C4-2B (cell line): Measurements from ENCODE around the gene KRTAP10-6.

ENCODE experiments used
- ZFX ChIP-seq: fragments of 450-650 bp; IDR thresholded peaks from 2 replicates; pipeline ENCODE4 v1.6.1; 2017
- TF ChIP-seq, protein P1 (sequence below): fragments of 450-650 bp; conservative IDR thresholded peaks from 2 replicates; pipeline ENCODE4 v1.5.1; 2017; ENCODE audit warnings: mild to moderate bottlenecking

DNA sequence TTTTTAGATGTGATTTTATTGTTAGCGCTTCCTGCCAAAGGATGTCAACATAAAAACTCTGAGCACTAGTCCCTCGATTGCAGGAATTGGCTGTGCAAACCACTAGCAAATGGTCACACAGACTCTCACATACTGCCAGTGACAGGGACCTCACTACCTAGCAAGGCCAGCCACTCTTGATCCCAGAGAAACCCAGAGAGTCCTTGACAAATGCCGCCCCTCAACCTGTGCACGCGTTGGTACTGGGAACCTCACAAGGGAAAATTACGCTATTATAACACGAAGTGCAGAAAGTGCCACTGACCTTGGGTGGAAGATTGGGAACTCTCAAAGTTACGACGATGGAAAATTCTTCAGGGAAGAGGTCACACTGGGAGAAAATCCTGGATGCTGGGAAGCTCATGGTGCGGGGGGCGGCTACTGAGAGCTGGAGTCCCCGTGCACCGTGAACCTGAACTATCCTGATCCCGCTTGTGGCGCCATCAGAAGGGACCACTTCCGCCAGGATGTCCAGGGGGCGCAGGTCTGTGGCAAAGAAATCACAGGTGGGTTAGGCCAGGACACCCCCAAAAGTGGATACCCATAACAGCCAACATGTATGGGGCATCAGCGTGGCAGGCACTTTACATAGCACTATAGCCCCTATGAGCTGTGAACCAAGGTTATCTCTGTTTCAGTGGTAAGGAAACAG is 24.7 kb downstream of the KRTAP10-6 start:
- TF ChIP-seq, protein P1, sequence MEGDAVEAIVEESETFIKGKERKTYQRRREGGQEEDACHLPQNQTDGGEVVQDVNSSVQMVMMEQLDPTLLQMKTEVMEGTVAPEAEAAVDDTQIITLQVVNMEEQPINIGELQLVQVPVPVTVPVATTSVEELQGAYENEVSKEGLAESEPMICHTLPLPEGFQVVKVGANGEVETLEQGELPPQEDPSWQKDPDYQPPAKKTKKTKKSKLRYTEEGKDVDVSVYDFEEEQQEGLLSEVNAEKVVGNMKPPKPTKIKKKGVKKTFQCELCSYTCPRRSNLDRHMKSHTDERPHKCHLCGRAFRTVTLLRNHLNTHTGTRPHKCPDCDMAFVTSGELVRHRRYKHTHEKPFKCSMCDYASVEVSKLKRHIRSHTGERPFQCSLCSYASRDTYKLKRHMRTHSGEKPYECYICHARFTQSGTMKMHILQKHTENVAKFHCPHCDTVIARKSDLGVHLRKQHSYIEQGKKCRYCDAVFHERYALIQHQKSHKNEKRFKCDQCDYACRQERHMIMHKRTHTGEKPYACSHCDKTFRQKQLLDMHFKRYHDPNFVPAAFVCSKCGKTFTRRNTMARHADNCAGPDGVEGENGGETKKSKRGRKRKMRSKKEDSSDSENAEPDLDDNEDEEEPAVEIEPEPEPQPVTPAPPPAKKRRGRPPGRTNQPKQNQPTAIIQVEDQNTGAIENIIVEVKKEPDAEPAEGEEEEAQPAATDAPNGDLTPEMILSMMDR = no peak
- TF ChIP-seq ZFX = no peak
